Stimulated activated CD4-positive, alpha-beta T cell treated with anti-CD3 and anti-CD28 coated beads, Interleukin-15, amount 100 ng/mL, for 1 hour (primary cell): ENCODE data around the gene ARHGAP33.

ENCODE experiments used
- DNase-seq, 2 donors: peaks; one replicate each; pipeline ENCODE4 v3.0.0-alpha.2; 2020; ENCODE audit warnings: low read depth in 1 of 2, low spot score in 1 of 2

ARHGAP33 gene, protein sequence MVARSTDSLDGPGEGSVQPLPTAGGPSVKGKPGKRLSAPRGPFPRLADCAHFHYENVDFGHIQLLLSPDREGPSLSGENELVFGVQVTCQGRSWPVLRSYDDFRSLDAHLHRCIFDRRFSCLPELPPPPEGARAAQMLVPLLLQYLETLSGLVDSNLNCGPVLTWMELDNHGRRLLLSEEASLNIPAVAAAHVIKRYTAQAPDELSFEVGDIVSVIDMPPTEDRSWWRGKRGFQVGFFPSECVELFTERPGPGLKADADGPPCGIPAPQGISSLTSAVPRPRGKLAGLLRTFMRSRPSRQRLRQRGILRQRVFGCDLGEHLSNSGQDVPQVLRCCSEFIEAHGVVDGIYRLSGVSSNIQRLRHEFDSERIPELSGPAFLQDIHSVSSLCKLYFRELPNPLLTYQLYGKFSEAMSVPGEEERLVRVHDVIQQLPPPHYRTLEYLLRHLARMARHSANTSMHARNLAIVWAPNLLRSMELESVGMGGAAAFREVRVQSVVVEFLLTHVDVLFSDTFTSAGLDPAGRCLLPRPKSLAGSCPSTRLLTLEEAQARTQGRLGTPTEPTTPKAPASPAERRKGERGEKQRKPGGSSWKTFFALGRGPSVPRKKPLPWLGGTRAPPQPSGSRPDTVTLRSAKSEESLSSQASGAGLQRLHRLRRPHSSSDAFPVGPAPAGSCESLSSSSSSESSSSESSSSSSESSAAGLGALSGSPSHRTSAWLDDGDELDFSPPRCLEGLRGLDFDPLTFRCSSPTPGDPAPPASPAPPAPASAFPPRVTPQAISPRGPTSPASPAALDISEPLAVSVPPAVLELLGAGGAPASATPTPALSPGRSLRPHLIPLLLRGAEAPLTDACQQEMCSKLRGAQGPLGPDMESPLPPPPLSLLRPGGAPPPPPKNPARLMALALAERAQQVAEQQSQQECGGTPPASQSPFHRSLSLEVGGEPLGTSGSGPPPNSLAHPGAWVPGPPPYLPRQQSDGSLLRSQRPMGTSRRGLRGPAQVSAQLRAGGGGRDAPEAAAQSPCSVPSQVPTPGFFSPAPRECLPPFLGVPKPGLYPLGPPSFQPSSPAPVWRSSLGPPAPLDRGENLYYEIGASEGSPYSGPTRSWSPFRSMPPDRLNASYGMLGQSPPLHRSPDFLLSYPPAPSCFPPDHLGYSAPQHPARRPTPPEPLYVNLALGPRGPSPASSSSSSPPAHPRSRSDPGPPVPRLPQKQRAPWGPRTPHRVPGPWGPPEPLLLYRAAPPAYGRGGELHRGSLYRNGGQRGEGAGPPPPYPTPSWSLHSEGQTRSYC

DNA sequence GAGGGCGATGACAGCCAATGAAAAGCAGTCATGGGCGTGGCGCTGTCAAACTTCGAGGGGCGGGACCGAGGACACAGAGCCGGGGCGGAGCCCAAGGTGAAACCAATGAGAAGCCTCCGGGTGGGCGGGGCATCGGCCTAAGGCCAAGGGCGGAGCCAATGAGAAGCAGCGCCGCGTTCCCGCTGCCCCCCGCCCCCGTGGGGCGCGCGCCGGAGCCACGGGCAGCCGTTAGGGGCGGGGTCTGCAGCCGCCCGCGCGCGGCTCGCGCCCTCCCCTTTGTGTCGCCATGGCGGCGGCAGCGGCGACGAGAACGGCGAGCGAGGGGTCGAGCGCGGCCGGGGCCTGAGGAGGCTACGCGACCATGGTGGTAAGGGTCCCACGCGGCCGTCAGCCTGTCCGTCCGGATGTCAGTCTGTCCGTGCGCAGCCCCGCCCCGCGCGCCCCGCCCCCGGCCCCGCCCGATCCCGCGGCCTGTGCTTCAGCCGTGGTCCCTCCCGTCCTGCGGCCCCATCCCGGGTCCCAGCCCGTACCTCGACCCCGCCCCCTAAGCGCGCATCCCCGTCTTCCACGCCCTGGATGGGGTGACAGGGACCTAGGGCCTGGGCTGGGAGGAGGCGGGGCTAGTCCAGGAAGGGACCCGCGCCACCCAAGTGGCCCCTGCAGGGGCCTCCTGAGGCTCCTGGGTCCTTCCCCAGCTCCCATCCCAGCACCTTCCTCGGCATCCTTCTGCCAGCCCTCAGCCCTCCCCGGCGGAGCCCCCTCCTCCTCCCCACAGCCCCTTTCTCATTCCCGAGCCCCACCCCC lies at the start of gene ARHGAP33:
ARHGAP33 (plus strand) TSS at position 267 of the 804 bp plus-strand sequence; CDS start at position 362, 95 bp downstream.
- DNase-seq: peak; percentile 97

GRCh38 chr19:35727053-35727955 lies 48.1 kb upstream of the ARHGAP33 start:
- no peak for DNase-seq

- no peak for DNase-seq
Observed at GRCh38 chr19:35727956-35728706, 47.2 kb upstream of the ARHGAP33 start.

GRCh38 chr19:35729021-35729420 lies 46.3 kb upstream of the ARHGAP33 start:
- DNase-seq: no peak

- no peak for DNase-seq
Observed at GRCh38 chr19:35729763-35730162, 45.6 kb upstream of the ARHGAP33 start.

GRCh38 chr19:35730326-35730725 lies 45.0 kb upstream of the ARHGAP33 start:
- no peak for DNase-seq

DNA sequence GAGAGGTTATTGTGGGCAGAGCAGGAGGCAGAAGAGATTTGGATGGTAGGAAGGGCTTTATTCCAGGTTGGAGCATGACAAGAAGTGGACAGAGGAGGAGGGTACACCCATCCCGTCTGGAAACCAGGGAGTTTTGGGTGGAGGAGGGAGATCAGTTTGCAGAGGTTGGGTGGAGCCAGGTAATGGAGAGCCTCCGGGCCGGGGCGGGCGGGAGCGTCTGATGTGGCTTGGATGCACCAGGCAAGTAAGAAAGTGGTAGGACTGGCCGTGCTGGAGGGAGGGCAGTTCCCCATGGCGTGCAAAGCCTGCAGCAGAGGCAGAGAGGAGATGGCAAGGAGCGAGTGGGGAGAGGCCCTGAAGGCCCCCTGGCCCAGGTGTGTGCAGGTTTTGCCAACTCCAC lies 44.0 kb upstream of the ARHGAP33 start:
- no peak for DNase-seq

DNA sequence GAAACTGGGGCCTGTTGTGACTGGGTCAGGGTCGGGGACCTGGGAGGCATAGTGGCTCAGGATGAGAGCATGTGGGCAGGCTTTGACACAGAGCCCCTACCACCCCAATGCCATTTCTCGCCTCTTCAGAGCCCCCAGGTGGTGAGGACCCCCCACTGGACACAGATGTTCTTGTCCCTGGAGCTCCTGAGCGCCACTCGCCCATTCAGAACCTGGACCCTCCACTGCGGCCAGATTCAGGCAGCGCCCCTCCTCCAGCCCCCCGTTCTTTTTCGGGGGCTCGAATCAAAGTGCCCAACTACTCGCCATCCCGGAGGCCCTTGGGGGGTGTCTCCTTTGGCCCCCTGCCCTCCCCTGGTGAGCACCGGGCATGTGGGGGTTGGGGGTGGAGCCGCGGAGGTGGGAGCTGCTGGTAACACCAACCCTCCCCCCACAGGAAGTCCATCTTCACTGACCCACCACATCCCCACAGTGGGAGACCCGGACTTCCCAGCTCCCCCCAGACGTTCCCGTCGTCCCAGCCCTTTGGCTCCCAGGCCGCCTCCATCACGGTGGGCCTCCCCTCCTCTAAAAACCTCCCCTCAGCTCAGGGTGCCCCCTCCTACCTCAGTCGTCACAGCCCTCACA lies 43.5 kb upstream of the ARHGAP33 start:
- DNase-seq: no peak

- DNase-seq: no peak
Observed at GRCh38 chr19:35732540-35733179, 42.7 kb upstream of the ARHGAP33 start.

DNA sequence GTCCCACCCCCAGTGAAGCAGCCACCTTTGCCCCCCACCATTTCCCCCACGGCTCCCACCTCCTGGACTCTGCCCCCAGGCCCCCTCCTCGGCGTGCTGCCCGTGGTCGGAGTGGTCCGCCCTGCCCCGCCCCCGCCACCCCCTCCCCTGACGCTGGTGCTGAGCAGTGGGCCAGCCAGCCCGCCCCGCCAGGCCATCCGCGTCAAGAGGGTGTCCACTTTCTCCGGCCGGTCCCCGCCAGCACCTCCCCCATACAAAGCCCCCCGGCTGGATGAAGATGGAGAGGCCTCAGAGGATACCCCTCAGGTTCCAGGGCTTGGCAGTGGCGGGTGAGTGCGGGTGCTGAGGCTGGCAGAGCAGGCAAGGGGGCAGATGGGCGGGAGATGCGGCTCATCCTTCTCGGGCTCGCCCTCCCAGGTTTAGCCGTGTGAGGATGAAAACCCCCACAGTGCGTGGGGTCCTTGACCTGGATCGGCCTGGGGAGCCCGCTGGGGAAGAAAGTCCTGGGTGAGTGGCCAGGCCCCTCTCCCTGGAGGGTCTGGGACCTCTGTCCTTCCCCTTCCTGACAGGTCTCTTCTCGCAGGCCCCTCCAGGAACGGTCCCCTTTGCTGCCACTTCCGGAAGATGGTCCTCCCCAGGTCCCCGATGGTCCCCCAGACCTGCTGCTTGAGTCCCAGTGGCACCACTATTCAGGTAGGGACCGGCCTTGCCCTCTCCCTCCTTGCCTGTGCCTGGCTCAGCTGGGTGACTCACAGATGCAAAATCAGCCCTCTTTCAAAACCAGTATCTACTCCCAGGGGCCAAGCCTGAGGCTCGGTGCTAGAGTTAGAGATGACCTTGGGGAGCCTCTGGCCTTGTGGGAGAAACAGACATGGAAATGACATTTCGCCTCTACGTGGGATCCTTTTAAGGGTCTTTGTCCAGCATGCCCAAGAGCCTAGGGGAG lies 41.9 kb upstream of the ARHGAP33 start:
- DNase-seq: no peak

DNA sequence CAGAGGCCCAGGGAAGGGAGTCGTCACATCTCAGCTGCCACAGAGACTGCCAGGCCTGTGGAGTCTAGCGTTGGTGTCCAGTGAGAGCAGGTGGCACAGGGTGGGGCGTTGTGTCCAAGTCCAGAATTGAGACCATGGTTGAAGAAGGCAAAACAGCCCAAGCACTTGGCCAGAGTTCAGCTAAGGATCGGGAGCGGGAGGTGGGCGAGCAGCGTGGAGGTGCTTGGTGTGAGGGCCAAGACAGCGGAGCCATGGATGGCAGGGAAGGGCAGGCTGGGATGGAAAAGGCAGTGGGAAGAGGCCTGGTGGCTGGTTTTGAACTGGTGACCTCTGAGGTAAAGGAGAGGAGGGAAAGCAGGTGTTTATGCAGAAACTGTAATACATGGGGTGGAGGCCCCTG lies 41.1 kb upstream of the ARHGAP33 start:
- no peak for DNase-seq

DNA sequence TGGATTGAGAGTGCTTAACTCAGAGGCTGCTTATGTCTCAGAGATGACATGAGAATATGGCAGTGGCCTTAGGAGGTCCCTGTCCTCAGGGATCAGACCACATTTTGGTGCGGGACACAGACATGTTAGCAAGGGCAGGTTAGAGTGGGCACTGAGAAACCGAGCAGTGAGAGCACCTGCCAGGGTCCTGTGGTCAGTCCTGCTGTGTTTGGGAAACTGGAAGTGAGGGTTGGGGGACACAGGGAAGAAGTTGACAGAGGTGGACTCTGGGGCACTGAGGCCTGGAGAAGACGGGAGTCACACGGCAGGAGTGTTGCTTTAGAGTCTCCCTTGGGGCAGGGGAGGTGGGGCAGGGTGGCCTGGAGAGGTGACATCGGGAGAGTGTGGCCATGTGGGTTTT lies 40.5 kb upstream of the ARHGAP33 start:
- no peak for DNase-seq

DNA sequence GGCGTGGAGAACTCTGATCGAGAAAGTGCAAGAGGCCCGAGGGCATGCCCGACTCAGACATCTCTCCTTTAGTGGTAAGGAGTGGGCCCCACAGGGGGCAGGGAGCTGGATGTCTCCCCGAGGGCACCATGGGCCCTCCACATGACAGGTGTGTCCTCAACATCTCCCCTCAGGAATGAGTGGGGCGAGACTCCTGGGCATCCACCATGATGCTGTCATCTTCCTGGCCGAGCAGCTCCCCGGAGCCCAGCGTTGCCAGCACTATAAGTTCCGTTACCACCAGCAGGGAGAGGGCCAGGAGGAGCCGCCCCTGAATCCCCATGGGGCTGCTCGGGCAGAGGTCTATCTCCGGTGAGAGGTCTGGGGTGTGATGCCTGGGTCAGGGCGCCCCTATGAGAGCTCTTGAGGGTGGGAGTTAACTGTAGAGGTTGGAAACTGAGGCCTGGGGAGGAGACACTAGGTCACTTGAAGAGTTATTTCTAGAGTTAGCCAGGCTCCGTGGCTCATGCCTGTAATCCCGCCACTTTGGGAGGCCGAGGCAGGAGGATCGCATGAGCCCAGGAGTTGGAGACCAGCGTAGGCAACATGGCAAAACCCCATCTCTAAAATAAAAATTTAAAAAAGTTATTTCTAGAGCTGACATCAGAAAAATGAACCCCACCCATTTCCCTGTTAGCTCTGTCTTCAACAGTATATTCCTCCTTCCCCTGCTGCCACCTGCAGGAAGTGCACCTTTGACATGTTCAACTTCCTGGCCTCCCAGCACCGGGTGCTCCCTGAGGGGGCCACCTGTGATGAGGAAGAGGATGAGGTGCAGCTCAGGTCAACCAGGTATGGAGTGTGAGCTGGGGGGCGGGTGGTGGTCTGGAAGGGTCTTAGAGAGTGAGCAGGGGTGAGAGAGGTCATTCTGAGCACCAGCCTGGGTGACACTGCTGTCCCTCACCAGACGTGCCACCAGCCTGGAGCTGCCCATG lies 38.2 kb upstream of the ARHGAP33 start:
- no peak for DNase-seq

DNA sequence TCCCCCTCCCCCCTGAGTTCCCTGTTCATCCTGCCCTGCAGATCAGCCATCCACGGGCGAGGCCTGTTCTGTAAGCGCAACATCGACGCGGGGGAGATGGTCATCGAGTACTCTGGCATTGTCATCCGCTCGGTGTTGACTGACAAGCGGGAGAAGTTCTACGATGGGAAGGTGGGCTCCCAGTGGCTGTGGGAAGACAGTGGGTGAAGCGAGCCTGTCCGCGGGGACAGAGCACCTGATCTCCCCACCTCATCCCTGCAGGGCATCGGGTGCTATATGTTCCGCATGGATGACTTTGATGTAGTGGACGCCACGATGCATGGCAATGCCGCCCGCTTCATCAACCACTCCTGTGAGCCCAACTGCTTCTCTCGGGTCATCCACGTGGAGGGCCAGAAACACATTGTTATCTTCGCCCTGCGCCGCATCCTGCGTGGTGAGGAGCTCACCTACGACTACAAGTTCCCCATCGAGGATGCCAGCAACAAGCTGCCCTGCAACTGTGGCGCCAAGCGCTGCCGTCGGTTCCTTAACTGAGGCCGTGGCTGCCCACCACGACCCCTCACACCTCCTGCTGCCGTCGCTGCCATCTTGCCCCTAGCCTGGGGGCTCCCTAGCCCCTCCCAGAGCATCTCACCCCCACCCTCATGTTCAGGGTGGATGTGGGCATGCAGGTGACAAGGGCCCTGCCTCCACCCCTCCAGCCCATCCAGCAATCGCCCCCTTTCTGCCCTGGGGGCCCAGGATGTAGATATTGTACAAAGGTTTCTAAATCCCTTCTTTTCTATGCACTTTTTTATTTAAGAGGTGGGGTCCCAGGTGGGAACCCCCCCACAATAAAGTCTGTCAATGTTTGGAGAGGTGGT lies 37.1 kb upstream of the ARHGAP33 start:
- DNase-seq: no peak

GRCh38 chr19:35738887-35739229 lies 36.5 kb upstream of the ARHGAP33 start:
- DNase-seq: no peak
